ENCODE results near the gene TBX3. TPM values are rescaled to one million over a fixed set of nuclear protein-coding genes. Genes with fewer than 3 reads are reported as not detected.

The TBX3 gene
- total RNA-seq, 2 experiments from 2014 or later, result not detected

GRCh38 chr12:114676142-114676741 lies 7.7 kb downstream of the TBX3 start:
- no peaks in the 10 kb centered on the region for H3K9me2 ChIP-seq (ENCODE audit: insufficient read depth, low read length)
- H4K20me1 ChIP-seq (ENCODE audit: insufficient read depth, low read length), result no peaks in the 10 kb centered on the region
- no peak overlapping the region for H3K27ac ChIP-seq (ENCODE audit: low read depth, low read length, poor library complexity, severe bottlenecking)
- H3K36me3 ChIP-seq (ENCODE audit: insufficient read depth, low read length), result no peaks in the 10 kb centered on the region
- POLR2A ChIA-PET, result no interaction called here
- no peak for DNase-seq (ENCODE audit: low spot score)
- H3K4me1 ChIP-seq (ENCODE audit: insufficient read depth, low read length, poor library complexity, severe bottlenecking), result no peaks in the 10 kb centered on the region
- BruUV-seq (replicated peaks), result no TSS peak
- CTCF ChIA-PET (ENCODE audit: unreplicated experiment), result interaction anchor here (0.6 kb wide), 1 partner anchor 1374 kb away, joined by 4 read pairs; no protein-coding TSS in a partner anchor
- no peak overlapping the region for H3K4me3 ChIP-seq (ENCODE audit: low read depth, low read length, poor library complexity, severe bottlenecking)
- no peaks in the 10 kb centered on the region for H3K79me2 ChIP-seq (ENCODE audit: insufficient read depth, low read depth, low read length)
- intact Hi-C loops (cut with micrococcal nuclease; ENCODE audit: unreplicated experiment), result no loop called here
- no peaks in the 10 kb centered on the region for H3K9me3 ChIP-seq (ENCODE audit: low read length)
- TF ChIP-seq CTCF (conservative IDR thresholded peaks at IDR 0.05; ENCODE audit: low read length) (no peak), EZH2phosphoT487 (IDR thresholded peaks at IDR 0.05; ENCODE audit: borderline replicate concordance, low read depth, low read length) (no peak)
- H2AFZ ChIP-seq (ENCODE audit: low read length), result no peak overlapping the region
- H3K4me2 ChIP-seq (ENCODE audit: low read length), result no peak overlapping the region

- intact Hi-C loops (cut with micrococcal nuclease; ENCODE audit: unreplicated experiment), result no loop called here
- H3K4me2 ChIP-seq (ENCODE audit: low read length), result no peak overlapping the region
- ChIA-PET CTCF (ENCODE audit: unreplicated experiment) (no interaction called here), POLR2A (no interaction called here)
- no peak overlapping the region for H3K27ac ChIP-seq (ENCODE audit: low read depth, low read length, poor library complexity, severe bottlenecking)
- no peak overlapping the region for H3K4me3 ChIP-seq (ENCODE audit: low read depth, low read length, poor library complexity, severe bottlenecking)
- BruUV-seq (replicated peaks), result no TSS peak
- no peaks in the 10 kb centered on the region for H3K79me2 ChIP-seq (ENCODE audit: insufficient read depth, low read depth, low read length)
- H4K20me1 ChIP-seq (ENCODE audit: insufficient read depth, low read length), result no peaks in the 10 kb centered on the region
- H3K36me3 ChIP-seq (ENCODE audit: insufficient read depth, low read length), result no peaks in the 10 kb centered on the region
- H3K9me2 ChIP-seq (ENCODE audit: insufficient read depth, low read length), result no peaks in the 10 kb centered on the region
- TF ChIP-seq CTCF (conservative IDR thresholded peaks at IDR 0.05; ENCODE audit: low read length), result no peak
- DNase-seq (ENCODE audit: low spot score), result no peak
- H3K9me3 ChIP-seq (ENCODE audit: low read length), result no peaks in the 10 kb centered on the region
- H3K4me1 ChIP-seq (ENCODE audit: insufficient read depth, low read length, poor library complexity, severe bottlenecking), result no peaks in the 10 kb centered on the region
- H2AFZ ChIP-seq (ENCODE audit: low read length), result no peak overlapping the region
Observed at GRCh38 chr12:114674251-114675047, 9.5 kb downstream of the TBX3 start.

GRCh38 chr12:114673901-114674250 lies 10.1 kb downstream of the TBX3 start:
- Histone ChIP-seq H3K36me3 (ENCODE audit: insufficient read depth, low read length) (no peaks in the 10 kb centered on the region), H3K4me2 (ENCODE audit: low read length) (no peak overlapping the region), H3K4me1 (ENCODE audit: insufficient read depth, low read length, poor library complexity, severe bottlenecking) (no peaks in the 10 kb centered on the region), H4K20me1 (ENCODE audit: insufficient read depth, low read length) (no peaks in the 10 kb centered on the region), H3K79me2 (ENCODE audit: insufficient read depth, low read depth, low read length) (no peaks in the 10 kb centered on the region), H2AFZ (ENCODE audit: low read length) (no peak overlapping the region), H3K9me2 (ENCODE audit: insufficient read depth, low read length) (no peaks in the 10 kb centered on the region), H3K4me3 (ENCODE audit: low read depth, low read length, poor library complexity, severe bottlenecking) (no peak overlapping the region), H3K9me3 (ENCODE audit: low read length) (no peaks in the 10 kb centered on the region), H3K27ac (ENCODE audit: low read depth, low read length, poor library complexity, severe bottlenecking) (no peak overlapping the region)
- TF ChIP-seq CTCF (conservative IDR thresholded peaks at IDR 0.05; ENCODE audit: low read length) (no peak), EZH2phosphoT487 (IDR thresholded peaks at IDR 0.05; ENCODE audit: borderline replicate concordance, low read depth, low read length) (no peak)
- no peak for DNase-seq (ENCODE audit: low spot score)
- intact Hi-C loops (cut with micrococcal nuclease; ENCODE audit: unreplicated experiment), result no loop called here
- ChIA-PET CTCF (ENCODE audit: unreplicated experiment) (no interaction called here), POLR2A (no interaction called here)
- BruUV-seq (replicated peaks), result no TSS peak

Measured in OCI-LY7 (cell line).